PFSK-1 (cell line): ENCODE data around the gene DIPK1B.

Experiments used
- FOXP2 ChIP-seq: optimal IDR thresholded peaks from 2 replicates; pipeline ENCODE3; 2011; ENCODE audit warnings: borderline replicate concordance, control low read depth, inconsistent platforms; ENCODE audit not compliant: insufficient read depth; ENCODE audit errors: extremely low read length, extremely low read depth
- POLR2AphosphoS5 ChIP-seq: IDR thresholded peaks from 2 replicates; pipeline ENCODE4 v1.6.1; 2012; ENCODE audit warnings: low read depth, mild to moderate bottlenecking, control low read depth, low read length, moderate library complexity
- REST ChIP-seq, 2 experiments: IDR thresholded peaks; 2 replicates each; pipeline versions ENCODE4 v1.6.1 to v1.8.0; 2011 to 2012; ENCODE audit warnings: low read depth in 2 of 2, low read length in 2 of 2, control low read depth in 1 of 2, inconsistent platforms in 1 of 2, mild to moderate bottlenecking in 1 of 2, moderate library complexity in 1 of 2; ENCODE audit not compliant: insufficient read depth in 1 of 2
- SIN3A ChIP-seq: IDR thresholded peaks from 2 replicates; pipeline ENCODE4 v1.6.1; 2012; ENCODE audit warnings: mild to moderate bottlenecking, low read length, moderate library complexity, borderline replicate concordance; ENCODE audit not compliant: insufficient read depth
- TAF1 ChIP-seq: IDR thresholded peaks from 2 replicates; pipeline ENCODE4 v1.6.1; 2012; ENCODE audit warnings: low read length, control low read depth, borderline replicate concordance; ENCODE audit not compliant: insufficient read depth

Gene DIPK1B

GRCh38 chr9:136692185-136693134 is 19.9 kb upstream of the DIPK1B start:
- no peak for TF ChIP-seq POLR2AphosphoS5
- no peak for TF ChIP-seq SIN3A
- TF ChIP-seq REST (IDR thresholded peaks at IDR 0.05; ENCODE audit: insufficient read depth in 1 of 2, low read depth in 2 of 2, low read length in 2 of 2), result no peak
- no peak for TF ChIP-seq FOXP2
- no peak for TF ChIP-seq TAF1

- no peak for TF ChIP-seq TAF1
- no peak for TF ChIP-seq REST (IDR thresholded peaks at IDR 0.05; ENCODE audit: insufficient read depth in 1 of 2, low read depth in 2 of 2, low read length in 2 of 2)
- no peak for TF ChIP-seq SIN3A
- no peak for TF ChIP-seq FOXP2
- no peak for TF ChIP-seq POLR2AphosphoS5
Measured at GRCh38 chr9:136693135-136693489, 19.3 kb upstream of the DIPK1B start.

- TF ChIP-seq SIN3A, result no peak
- no peak for TF ChIP-seq POLR2AphosphoS5
- no peak for TF ChIP-seq FOXP2
- TF ChIP-seq TAF1, result no peak
- TF ChIP-seq REST (IDR thresholded peaks at IDR 0.05; ENCODE audit: insufficient read depth in 1 of 2, low read depth in 2 of 2, low read length in 2 of 2), result no peak
Measured at GRCh38 chr9:136693490-136694162, 18.7 kb upstream of the DIPK1B start.

GRCh38 chr9:136694163-136694871 is 18.1 kb upstream of the DIPK1B start:
- no peak for TF ChIP-seq REST (IDR thresholded peaks at IDR 0.05; ENCODE audit: insufficient read depth in 1 of 2, low read depth in 2 of 2, low read length in 2 of 2)
- TF ChIP-seq FOXP2, result no peak
- no peak for TF ChIP-seq TAF1
- TF ChIP-seq POLR2AphosphoS5, result no peak
- TF ChIP-seq SIN3A, result no peak
